Fibroblast of upper back skin (primary cell): ENCODE results near the gene SKIL.

ENCODE experiments used
- DNase-seq: peaks from one replicate; pipeline ENCODE4 v3.0.0-alpha.2; 2013

The SKIL gene

GRCh38 chr3:170405101-170405500 lies 47.6 kb downstream of the SKIL start:
- DNase-seq, result no peak

- peak; percentile 32 for DNase-seq
Measured at GRCh38 chr3:170410428-170411029, 53.0 kb downstream of the SKIL start.

GRCh38 chr3:170413291-170413690 lies 55.8 kb downstream of the SKIL start:
- no peak for DNase-seq

- peak; percentile 95 for DNase-seq
Measured at GRCh38 chr3:170414202-170414663, 56.7 kb downstream of the SKIL start.

- DNase-seq, result no peak
Measured at GRCh38 chr3:170417090-170417489, 59.6 kb downstream of the SKIL start.

GRCh38 chr3:170418422-170419398 lies 61.2 kb downstream of the SKIL start, which contains the start of gene CLDN11:
Gene CLDN11, plus strand, starts transcription at chr3:170418868. Its CDS starts 199 bp downstream, at chr3:170419067.
- DNase-seq, result peak; percentile 77

GRCh38 chr3:170419557-170420087 lies 62.1 kb downstream of the SKIL start:
- DNase-seq, result peak; percentile 43

- peak; percentile 50 for DNase-seq
Measured at GRCh38 chr3:170420307-170420821, 62.8 kb downstream of the SKIL start.

- peak; percentile 39 for DNase-seq
Measured at GRCh38 chr3:170421111-170421641, 63.7 kb downstream of the SKIL start.

GRCh38 chr3:170421758-170422157 lies 64.2 kb downstream of the SKIL start:
- DNase-seq, result no peak

- DNase-seq, result no peak
Measured at GRCh38 chr3:170423001-170423615, 65.6 kb downstream of the SKIL start.

GRCh38 chr3:170424879-170425278 lies 67.4 kb downstream of the SKIL start:
- DNase-seq, result no peak

GRCh38 chr3:170425491-170426239 lies 68.2 kb downstream of the SKIL start:
- no peak for DNase-seq

- no peak for DNase-seq
Measured at GRCh38 chr3:170426240-170426797, 68.8 kb downstream of the SKIL start.

GRCh38 chr3:170428095-170428494 lies 70.6 kb downstream of the SKIL start:
- DNase-seq, result no peak

- peak; percentile 86 for DNase-seq
Measured at GRCh38 chr3:170429050-170429449, 71.5 kb downstream of the SKIL start.

- no peak for DNase-seq
Measured at GRCh38 chr3:170431054-170431453, 73.5 kb downstream of the SKIL start.

- DNase-seq, result no peak
Measured at GRCh38 chr3:170432416-170432815, 74.9 kb downstream of the SKIL start.

GRCh38 chr3:170436697-170437096 lies 79.2 kb downstream of the SKIL start:
- no peak for DNase-seq

- DNase-seq, result no peak
Measured at GRCh38 chr3:170437176-170437575, 79.7 kb downstream of the SKIL start.

GRCh38 chr3:170437696-170438407 lies 80.3 kb downstream of the SKIL start:
- no peak for DNase-seq
